Measurements from ENCODE around the gene CAPN12.
A peak's percentile ranks its signal among the peaks of the same experiment; 100 is the strongest.

CAPN12 gene

DNA sequence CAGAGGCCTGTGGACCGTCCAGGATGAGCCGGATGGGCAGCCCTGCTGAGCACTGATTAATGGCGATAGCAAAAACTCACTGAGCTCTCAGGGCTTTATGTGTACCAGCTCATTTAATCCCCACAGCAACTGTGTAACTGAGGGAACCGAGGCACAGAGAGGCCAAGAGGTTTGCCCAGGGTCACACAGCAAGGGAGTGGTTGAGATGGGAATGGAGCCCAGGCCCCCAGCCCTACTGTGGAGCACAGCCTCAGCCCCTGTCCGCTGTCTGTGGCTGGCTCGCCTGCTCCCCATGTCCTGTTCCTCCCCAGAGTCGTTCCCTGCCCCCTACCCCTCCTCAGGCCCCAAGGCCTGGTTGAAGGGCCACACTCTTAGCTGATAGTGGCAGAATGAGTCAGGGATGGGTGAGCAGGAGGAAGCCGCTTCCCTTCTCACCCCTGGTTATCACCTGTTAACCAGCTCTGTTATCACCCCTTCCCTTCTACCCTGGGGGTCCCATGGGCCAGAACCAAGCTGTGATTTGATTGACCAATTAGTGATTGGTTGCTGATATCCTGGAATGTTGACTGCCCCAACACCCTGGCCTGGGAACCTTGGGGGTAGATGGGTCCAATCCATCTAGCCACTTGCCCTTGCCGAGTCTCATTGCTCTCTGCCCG is 21.2 kb downstream of the CAPN12 start:
- peaks cover 25% of the 10 kb centered on the region for H3K4me1 ChIP-seq (ENCODE audit: low read length)
- no peaks in the 10 kb centered on the region for H3K9me3 ChIP-seq (ENCODE audit: insufficient read depth, low read length)

DNA sequence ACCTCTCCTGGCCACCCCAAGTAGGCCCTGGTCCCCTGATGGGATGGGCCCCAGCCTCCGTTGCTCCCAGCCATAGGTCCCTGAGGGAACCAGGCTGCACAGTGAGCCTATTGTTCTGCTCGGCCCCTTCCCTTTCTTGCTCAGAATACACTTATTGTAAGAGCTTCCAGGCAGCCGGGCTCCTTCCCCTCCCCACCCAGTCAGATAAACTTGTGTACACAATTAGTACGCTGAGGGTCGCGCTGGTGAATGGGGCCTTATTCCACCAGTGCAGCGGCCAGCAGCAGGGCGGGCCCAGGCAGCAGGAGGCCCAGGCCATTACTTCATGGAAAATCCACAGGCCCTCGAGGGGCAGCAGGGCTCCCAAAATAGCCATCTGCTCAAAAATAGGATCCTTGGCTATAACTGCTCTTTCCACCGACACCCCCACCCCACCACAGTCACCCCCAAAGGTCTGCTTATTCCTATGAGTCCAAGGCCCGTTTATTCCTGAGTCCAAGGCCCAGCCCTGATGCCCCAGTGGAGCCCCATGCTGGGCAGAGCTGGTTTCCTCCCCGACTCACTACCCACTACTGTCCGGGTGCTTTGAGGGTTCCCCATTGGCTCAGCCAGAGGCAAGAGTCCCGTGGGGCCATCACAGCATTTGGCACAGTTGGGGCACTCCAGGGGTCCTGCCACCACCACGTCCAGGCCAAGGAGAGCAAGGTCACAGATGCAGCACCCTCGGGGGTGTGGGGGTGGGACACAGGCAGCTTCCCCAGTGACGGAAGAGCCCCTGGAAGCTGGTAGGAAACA is 22.1 kb downstream of the CAPN12 start:
- H3K4me3 ChIP-seq (ENCODE audit: low read length): no peak overlapping the region
- H2AFZ ChIP-seq (ENCODE audit: low read depth, low read length): no peak overlapping the region
- no peaks in the 10 kb centered on the region for H4K20me1 ChIP-seq (ENCODE audit: insufficient read depth, low read length)
- peaks cover 25% of the 10 kb centered on the region for H3K4me1 ChIP-seq (ENCODE audit: low read length)
- no peak overlapping the region for H3K4me2 ChIP-seq (ENCODE audit: low read length)
- TF ChIP-seq, protein P1, sequence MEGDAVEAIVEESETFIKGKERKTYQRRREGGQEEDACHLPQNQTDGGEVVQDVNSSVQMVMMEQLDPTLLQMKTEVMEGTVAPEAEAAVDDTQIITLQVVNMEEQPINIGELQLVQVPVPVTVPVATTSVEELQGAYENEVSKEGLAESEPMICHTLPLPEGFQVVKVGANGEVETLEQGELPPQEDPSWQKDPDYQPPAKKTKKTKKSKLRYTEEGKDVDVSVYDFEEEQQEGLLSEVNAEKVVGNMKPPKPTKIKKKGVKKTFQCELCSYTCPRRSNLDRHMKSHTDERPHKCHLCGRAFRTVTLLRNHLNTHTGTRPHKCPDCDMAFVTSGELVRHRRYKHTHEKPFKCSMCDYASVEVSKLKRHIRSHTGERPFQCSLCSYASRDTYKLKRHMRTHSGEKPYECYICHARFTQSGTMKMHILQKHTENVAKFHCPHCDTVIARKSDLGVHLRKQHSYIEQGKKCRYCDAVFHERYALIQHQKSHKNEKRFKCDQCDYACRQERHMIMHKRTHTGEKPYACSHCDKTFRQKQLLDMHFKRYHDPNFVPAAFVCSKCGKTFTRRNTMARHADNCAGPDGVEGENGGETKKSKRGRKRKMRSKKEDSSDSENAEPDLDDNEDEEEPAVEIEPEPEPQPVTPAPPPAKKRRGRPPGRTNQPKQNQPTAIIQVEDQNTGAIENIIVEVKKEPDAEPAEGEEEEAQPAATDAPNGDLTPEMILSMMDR (IDR thresholded peaks at IDR 0.05; ENCODE audit: low read depth, low read length): no peak
- TF ChIP-seq EZH2phosphoT487 (IDR thresholded peaks at IDR 0.05; ENCODE audit: low read depth): no peak
- 0 out of 2 replicates have a peak overlapping the region, but pooled peaks have one; percentile 79 for H3K27ac ChIP-seq (ENCODE audit: low read length)
- H3K36me3 ChIP-seq (replicated peaks; ENCODE audit: low read depth, low read length): peaks cover 73% of the 10 kb centered on the region
- H3K9ac ChIP-seq (ENCODE audit: low read length): no peak overlapping the region
- H3K79me2 ChIP-seq (ENCODE audit: low read length): no peaks in the 10 kb centered on the region
- no peaks in the 10 kb centered on the region for H3K9me3 ChIP-seq (ENCODE audit: insufficient read depth, low read length)
- H3K27me3 ChIP-seq (ENCODE audit: low read depth, low read length): no peaks in the 10 kb centered on the region

More for the DNA sequence above, 21.2 kb downstream of the CAPN12 start:
- Histone ChIP-seq H2AFZ (ENCODE audit: low read depth, low read length) (no peak overlapping the region), H3K36me3 (replicated peaks; ENCODE audit: low read depth, low read length) (peaks cover 68% of the 10 kb centered on the region), H3K4me2 (ENCODE audit: low read length) (no peak overlapping the region), H3K27ac (ENCODE audit: low read length) (no peak overlapping the region), H3K79me2 (ENCODE audit: low read length) (no peaks in the 10 kb centered on the region), H3K27me3 (ENCODE audit: low read depth, low read length) (no peaks in the 10 kb centered on the region), H4K20me1 (ENCODE audit: insufficient read depth, low read length) (no peaks in the 10 kb centered on the region), H3K4me3 (ENCODE audit: low read length) (no peak overlapping the region), H3K9ac (ENCODE audit: low read length) (no peak overlapping the region)
- no peak for TF ChIP-seq EZH2phosphoT487 (IDR thresholded peaks at IDR 0.05; ENCODE audit: low read depth)
- TF ChIP-seq, protein P1 (IDR thresholded peaks at IDR 0.05; ENCODE audit: low read depth, low read length): no peak

DNA sequence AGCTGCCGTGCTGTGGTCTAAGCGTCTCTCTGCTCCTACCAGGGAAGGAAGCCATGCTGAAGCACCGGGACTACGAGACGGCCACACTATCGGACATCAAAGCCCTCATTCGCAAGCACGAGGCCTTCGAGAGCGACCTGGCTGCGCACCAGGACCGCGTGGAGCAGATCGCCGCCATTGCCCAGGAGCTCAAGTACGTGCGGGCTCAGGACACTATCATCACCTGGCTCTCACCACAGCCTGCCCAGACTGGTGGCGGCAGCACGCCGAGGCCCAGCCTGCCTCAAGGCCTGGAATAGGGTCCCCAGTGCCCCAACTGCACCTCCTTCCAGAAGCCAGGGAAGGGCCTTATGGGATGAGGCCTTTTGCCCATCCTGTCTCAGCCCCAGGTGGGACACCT is 22.8 kb downstream of the CAPN12 start:
- Histone ChIP-seq H3K4me1 (ENCODE audit: low read length) (peaks cover 25% of the 10 kb centered on the region), H3K27me3 (ENCODE audit: low read depth, low read length) (no peaks in the 10 kb centered on the region), H3K27ac (ENCODE audit: low read length) (0 out of 2 replicates have a peak overlapping the region, but pooled peaks have one; percentile 79), H3K9ac (ENCODE audit: low read length) (no peak overlapping the region), H3K4me2 (ENCODE audit: low read length) (no peak overlapping the region), H4K20me1 (ENCODE audit: insufficient read depth, low read length) (no peaks in the 10 kb centered on the region), H3K79me2 (ENCODE audit: low read length) (no peaks in the 10 kb centered on the region), H3K9me3 (ENCODE audit: insufficient read depth, low read length) (no peaks in the 10 kb centered on the region), H2AFZ (ENCODE audit: low read depth, low read length) (no peak overlapping the region), H3K36me3 (replicated peaks; ENCODE audit: low read depth, low read length) (peaks cover 78% of the 10 kb centered on the region), H3K4me3 (ENCODE audit: low read length) (no peak overlapping the region)
- TF ChIP-seq EZH2phosphoT487 (IDR thresholded peaks at IDR 0.05; ENCODE audit: low read depth): no peak
- TF ChIP-seq, protein P1 (IDR thresholded peaks at IDR 0.05; ENCODE audit: low read depth, low read length): no peak

DNA sequence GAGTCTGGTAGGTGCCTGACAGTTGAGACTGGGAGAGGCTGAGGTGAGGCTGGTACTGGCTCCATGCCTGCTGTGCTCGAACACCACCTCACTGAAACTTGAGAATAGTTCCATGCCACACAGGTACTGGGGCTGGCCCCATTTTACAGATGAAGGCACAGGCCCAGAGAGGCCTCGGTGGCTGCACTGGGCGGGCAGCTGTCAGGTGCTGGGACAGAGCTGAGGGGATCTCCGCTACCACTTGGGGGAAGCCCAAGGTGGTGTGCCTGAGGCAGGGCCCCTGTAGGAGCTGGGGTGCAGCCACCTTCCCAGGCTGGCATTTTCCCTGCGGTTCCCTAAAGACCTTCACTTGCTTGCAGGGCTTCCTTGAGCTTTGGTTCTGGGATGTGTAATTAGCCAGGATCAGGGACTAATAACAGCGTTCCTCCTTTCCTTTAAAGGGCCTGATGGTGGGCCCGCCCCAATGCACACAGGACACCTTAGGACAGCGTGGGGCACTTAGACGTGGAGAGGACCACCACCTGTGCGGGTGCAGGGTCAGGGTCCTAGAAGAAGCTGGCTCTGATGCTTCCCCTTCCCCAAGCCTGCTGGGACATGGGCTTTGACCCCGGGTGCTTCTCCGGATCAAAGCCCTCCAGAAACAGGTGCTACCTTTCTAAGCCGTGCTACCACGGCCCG is 23.6 kb downstream of the CAPN12 start:
- Histone ChIP-seq H3K27ac (ENCODE audit: low read length) (peak overlapping the region; percentile 79), H3K4me2 (ENCODE audit: low read length) (peak overlapping the region; percentile 72), H3K4me1 (ENCODE audit: low read length) (peaks cover 25% of the 10 kb centered on the region), H3K36me3 (replicated peaks; ENCODE audit: low read depth, low read length) (peaks cover 74% of the 10 kb centered on the region), H3K27me3 (ENCODE audit: low read depth, low read length) (no peaks in the 10 kb centered on the region), H3K4me3 (ENCODE audit: low read length) (peak overlapping the region; percentile 37), H3K79me2 (ENCODE audit: low read length) (no peaks in the 10 kb centered on the region), H3K9ac (ENCODE audit: low read length) (peak overlapping the region; percentile 45; the same call in 1 of the 2 replicates), H4K20me1 (ENCODE audit: insufficient read depth, low read length) (no peaks in the 10 kb centered on the region), H3K9me3 (ENCODE audit: insufficient read depth, low read length) (no peaks in the 10 kb centered on the region), H2AFZ (ENCODE audit: low read depth, low read length) (no peak overlapping the region)
- no peak for TF ChIP-seq EZH2phosphoT487 (IDR thresholded peaks at IDR 0.05; ENCODE audit: low read depth)
- TF ChIP-seq, protein P1 (IDR thresholded peaks at IDR 0.05; ENCODE audit: low read depth, low read length): no peak
